ENCODE measurements around the gene CXorf49.
"Not testable (repeated sequence)": the region's sequence is repeated elsewhere in the genome, so short reads cannot be mapped to it uniquely, and the experiment has no call there.

- not testable (repeated sequence) for TF ChIP-seq POLR2AphosphoS5, CTCF (IDR thresholded peaks at IDR 0.05)
Observed at GRCh38 chrX:71675636-71676035, 42.4 kb downstream of the CXorf49 start.
